Neural crest cell (in vitro differentiated cells): ENCODE measurements around the gene COMMD6. TPM values are rescaled to one million over a fixed set of nuclear protein-coding genes. Genes with fewer than 3 reads are reported as not detected.

Experiments
- DNase-seq: peaks from one replicate; pipeline ENCODE4 v3.0.0; 2021; ENCODE audit warnings: low read depth, mixed read lengths, low spot score
- H3K27ac Mint-ChIP-seq: one replicate; pipeline ENCODE4 v1.8.0; 2021; ENCODE audit warnings: mild to moderate bottlenecking, mixed read lengths; ENCODE audit not compliant: unreplicated experiment
- H3K27me3 Mint-ChIP-seq: 2 replicates; pipeline ENCODE4 v1.8.0; 2021; ENCODE audit warnings: low read depth, mild to moderate bottlenecking, mixed read lengths
- H3K36me3 Mint-ChIP-seq: 2 replicates; pipeline ENCODE4 v1.8.0; 2021; ENCODE audit warnings: low read depth, mild to moderate bottlenecking, mixed read lengths
- H3K4me1 Mint-ChIP-seq: 2 replicates; pipeline ENCODE4 v1.8.0; 2021; ENCODE audit warnings: mixed read lengths
- H3K4me3 Mint-ChIP-seq: one replicate; pipeline ENCODE4 v1.8.0; 2021; ENCODE audit warnings: mild to moderate bottlenecking, mixed read lengths
- H3K9me3 Mint-ChIP-seq: 2 replicates; pipeline ENCODE4 v1.8.0; 2021; ENCODE audit warnings: mixed read lengths
- CTCF ChIP-seq: fragments of 200-600 bp; sonication (generic); conservative IDR thresholded peaks from 2 replicates; pipeline ENCODE4 v1.5.0; 2021; ENCODE audit warnings: antibody characterized with exemption, mild to moderate bottlenecking
- total RNA-seq: library from RNA; stranded (reverse); gene quantifications from 2 replicates; pipeline ENCODE4 v1.2.1, GENCODE V29; 2021

The COMMD6 gene
- total RNA-seq, 1 donor from 2014 or later: 128 TPM

- Mint-ChIP-seq H3K36me3 (peaks cover 13% of the 10 kb centered on the region), H3K4me1 (no peaks in the 10 kb centered on the region), H3K27me3 (no peaks in the 10 kb centered on the region), H3K4me3 (no peak overlapping the region), H3K27ac (no peak overlapping the region), H3K9me3 (no peaks in the 10 kb centered on the region)
- TF ChIP-seq CTCF: no peak
- DNase-seq: no peak
Observed at GRCh38 chr13:75569576-75569975, 31.9 kb upstream of the COMMD6 start.

GRCh38 chr13:75566658-75567057 is 29.0 kb upstream of the COMMD6 start:
- Mint-ChIP-seq H3K27ac (no peak overlapping the region), H3K9me3 (no peaks in the 10 kb centered on the region), H3K36me3 (peaks cover 3% of the 10 kb centered on the region), H3K27me3 (no peaks in the 10 kb centered on the region), H3K4me3 (no peak overlapping the region), H3K4me1 (no peaks in the 10 kb centered on the region)
- DNase-seq: no peak
- peak; percentile 60 for TF ChIP-seq CTCF

GRCh38 chr13:75558145-75558840 is 20.7 kb upstream of the COMMD6 start:
- Mint-ChIP-seq H3K36me3 (peaks cover 11% of the 10 kb centered on the region), H3K27ac (no peak overlapping the region), H3K4me3 (no peak overlapping the region), H3K27me3 (no peaks in the 10 kb centered on the region), H3K4me1 (peaks cover 4% of the 10 kb centered on the region), H3K9me3 (peaks cover 2% of the 10 kb centered on the region)
- no peak for TF ChIP-seq CTCF
- DNase-seq: no peak

GRCh38 chr13:75556961-75557360 is 19.3 kb upstream of the COMMD6 start:
- H3K27ac Mint-ChIP-seq: no peak overlapping the region
- peaks cover 13% of the 10 kb centered on the region for H3K36me3 Mint-ChIP-seq
- H3K4me3 Mint-ChIP-seq: no peak overlapping the region
- peaks cover 4% of the 10 kb centered on the region for H3K4me1 Mint-ChIP-seq
- H3K9me3 Mint-ChIP-seq: peaks cover 2% of the 10 kb centered on the region
- H3K27me3 Mint-ChIP-seq: no peaks in the 10 kb centered on the region
- no peak for DNase-seq
- TF ChIP-seq CTCF: no peak

GRCh38 chr13:75555836-75556235 is 18.2 kb upstream of the COMMD6 start:
- Mint-ChIP-seq H3K4me1 (peaks cover 7% of the 10 kb centered on the region), H3K27ac (no peak overlapping the region), H3K27me3 (no peaks in the 10 kb centered on the region), H3K9me3 (peaks cover 2% of the 10 kb centered on the region), H3K36me3 (peaks cover 13% of the 10 kb centered on the region), H3K4me3 (no peak overlapping the region)
- TF ChIP-seq CTCF: no peak
- DNase-seq: no peak
